Tibial artery (tissue), 4 donors: Measurements from ENCODE around the gene RRP1.

Experiments used
- DNase-seq, 2 donors: peaks; one replicate each; pipeline ENCODE4 v3.0.0-alpha.2; 2019
- H3K27ac ChIP-seq, 2 donors: fragments of 200-600 bp; sonication (generic) in 1 of 2; 1 replicate in 1 of 2; 2 replicates in 1 of 2; pipeline ENCODE4 v1.5.1; 2018 to 2019; ENCODE audit warnings: mild to moderate bottlenecking in 1 of 2
- H3K27me3 ChIP-seq, 2 donors: fragments of 200-600 bp; sonication (generic) in 1 of 2; one replicate each; pipeline versions ENCODE4 v1.5.1 to v1.6.0; 2016 to 2019
- H3K36me3 ChIP-seq, 3 donors: fragments of 200-600 bp; sonication (generic) in 2 of 3; one replicate each; pipeline ENCODE4 v1.5.1; 2016 to 2019; ENCODE audit warnings: mild to moderate bottlenecking in 2 of 3
- H3K4me1 ChIP-seq, 4 donors: fragments of 200-600 bp; sonication (generic) in 2 of 4; 1 replicate in 3 of 4; 2 replicates in 1 of 4; pipeline ENCODE4 v1.5.1; 2016 to 2019
- H3K4me3 ChIP-seq, 2 donors: fragments of 200-600 bp; sonication (generic) in 1 of 2; 1 replicate in 1 of 2; 2 replicates in 1 of 2; pipeline ENCODE4 v1.5.1; 2018 to 2019; ENCODE audit warnings: mild to moderate bottlenecking in 2 of 2
- H3K9me3 ChIP-seq, 3 donors: fragments of 200-600 bp; sonication (generic) in 1 of 3; one replicate each; pipeline ENCODE4 v1.5.1; 2016 to 2019
- CTCF ChIP-seq, 2 experiments: fragments of 200-600 bp in 1 of 2; fragments of 450-650 bp in 1 of 2; IDR thresholded peaks; one replicate each; pipeline ENCODE4 v1.5.1; 2017 to 2019; ENCODE audit warnings: antibody characterized with exemption in 2 of 2, mild to moderate bottlenecking in 1 of 2, moderate library complexity in 1 of 2
- intact Hi-C: fragments of 100-400 bp; cut with DNase I; formaldehyde crosslinking; loops from one replicate; pipeline ENCODE4 v1.15.0; 2023; ENCODE audit warnings: low total_unique reads

RRP1 gene

DNA sequence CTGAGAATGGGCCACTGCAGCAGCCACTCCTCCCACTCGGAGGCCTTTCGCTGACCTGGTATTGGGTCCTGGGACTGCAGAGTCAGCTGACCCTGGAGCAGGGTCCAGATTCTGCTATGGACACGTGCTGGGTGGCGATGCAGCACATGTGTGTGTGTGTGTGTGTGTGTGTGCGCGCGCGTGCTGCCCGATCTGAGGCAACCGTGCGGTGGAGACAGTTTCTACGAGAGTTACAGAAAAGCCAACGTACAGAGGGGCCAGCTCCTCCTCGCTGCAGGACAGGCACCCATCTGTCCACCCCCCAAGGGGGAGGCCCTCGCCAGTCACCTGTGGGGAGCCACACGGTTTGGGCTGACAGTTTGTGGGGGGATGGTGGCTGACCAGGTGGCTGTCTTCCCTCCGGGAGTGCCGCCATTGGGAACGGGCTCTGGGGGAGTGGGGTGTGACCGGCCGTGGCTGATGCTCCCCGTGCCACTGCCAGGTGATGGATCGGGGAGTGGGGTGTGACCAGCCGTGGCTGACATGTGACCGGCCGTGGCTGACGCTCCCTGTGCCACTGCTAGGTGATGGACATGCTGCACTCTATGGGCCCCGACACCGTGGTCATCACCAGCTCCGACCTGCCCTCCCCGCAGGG, 37.3 kb upstream of the RRP1 start:
- DNase-seq, result no peak
- Histone ChIP-seq H3K27me3 (no peaks in the 10 kb centered on the region), H3K36me3 (peaks cover 58 to 99% (median 95%) of the 10 kb centered on the region in 3 donors), H3K4me3 (no peak overlapping the region), H3K9me3 (no peaks in the 10 kb centered on the region), H3K27ac (no peak overlapping the region), H3K4me1 (peaks cover 0 to 8% (median 6%) of the 10 kb centered on the region in 4 donors)
- TF ChIP-seq CTCF (IDR thresholded peaks at IDR 0.05), result no peak
- intact Hi-C loops, result no loop called here

DNA sequence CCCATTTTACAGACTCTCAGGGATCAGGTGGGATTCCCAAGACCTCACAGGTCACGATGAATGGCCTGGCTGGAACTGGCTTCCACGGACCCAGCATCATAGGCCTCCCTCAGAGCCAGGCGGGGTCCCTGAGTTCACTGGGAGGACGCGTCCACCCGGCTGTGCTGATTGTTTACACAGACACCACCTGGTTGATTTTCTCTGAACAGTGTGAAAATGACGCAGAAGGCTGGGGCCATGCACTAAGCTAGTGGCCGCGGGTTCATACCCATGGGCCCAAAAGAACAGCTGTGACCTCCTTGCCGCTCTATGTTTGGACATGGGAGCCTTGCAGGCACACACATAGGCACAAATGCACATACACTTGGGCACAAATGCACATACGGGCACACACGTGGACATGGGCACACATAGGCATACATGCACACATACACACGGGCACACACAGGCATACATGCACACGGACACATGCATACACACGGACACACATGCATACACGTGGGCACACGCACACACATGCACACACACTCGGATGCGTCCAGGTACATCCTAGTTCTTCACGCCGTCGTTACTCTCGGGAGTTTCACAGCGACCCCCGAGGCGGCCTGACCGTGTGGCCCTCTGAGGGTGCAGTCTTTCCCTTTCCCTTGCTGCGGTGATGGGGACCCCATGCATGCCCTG, 36.5 kb upstream of the RRP1 start:
- H3K4me3 ChIP-seq, result no peak overlapping the region
- H3K4me1 ChIP-seq, result peaks cover 0 to 16% (median 14%) of the 10 kb centered on the region in 4 donors
- no peaks in the 10 kb centered on the region for H3K27me3 ChIP-seq
- TF ChIP-seq CTCF (IDR thresholded peaks at IDR 0.05), result no peak
- intact Hi-C loops, result no loop called here
- no peaks in the 10 kb centered on the region for H3K9me3 ChIP-seq
- peaks cover 53 to 91% (median 87%) of the 10 kb centered on the region in 3 donors for H3K36me3 ChIP-seq
- DNase-seq, result no peak
- no peak overlapping the region for H3K27ac ChIP-seq

DNA sequence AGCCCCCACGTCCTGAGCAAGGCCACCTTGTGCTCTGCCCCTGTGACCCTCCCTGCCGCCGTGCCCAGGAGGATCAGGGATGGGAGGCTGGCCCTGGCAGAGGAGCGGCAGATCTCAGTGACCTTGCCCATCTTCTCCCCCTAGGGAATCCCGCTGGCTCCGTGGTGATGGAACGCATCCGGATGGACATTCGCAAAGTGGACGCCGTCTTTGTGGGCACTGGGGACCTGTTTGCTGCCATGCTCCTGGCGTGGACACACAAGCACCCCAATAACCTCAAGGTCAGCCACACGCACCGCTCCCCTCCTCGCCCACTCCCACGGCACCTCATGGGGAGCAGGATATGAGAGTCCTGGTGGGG, 36.0 kb upstream of the RRP1 start:
- no peak overlapping the region for H3K4me3 ChIP-seq
- H3K9me3 ChIP-seq, result no peaks in the 10 kb centered on the region
- peaks cover 53 to 86% (median 84%) of the 10 kb centered on the region in 3 donors for H3K36me3 ChIP-seq
- TF ChIP-seq CTCF (IDR thresholded peaks at IDR 0.05), result no peak
- H3K27ac ChIP-seq, result no peak overlapping the region
- intact Hi-C loops, result no loop called here
- H3K4me1 ChIP-seq, result peaks cover 0 to 18% (median 15%) of the 10 kb centered on the region in 4 donors
- H3K27me3 ChIP-seq, result no peaks in the 10 kb centered on the region
- DNase-seq, result no peak

DNA sequence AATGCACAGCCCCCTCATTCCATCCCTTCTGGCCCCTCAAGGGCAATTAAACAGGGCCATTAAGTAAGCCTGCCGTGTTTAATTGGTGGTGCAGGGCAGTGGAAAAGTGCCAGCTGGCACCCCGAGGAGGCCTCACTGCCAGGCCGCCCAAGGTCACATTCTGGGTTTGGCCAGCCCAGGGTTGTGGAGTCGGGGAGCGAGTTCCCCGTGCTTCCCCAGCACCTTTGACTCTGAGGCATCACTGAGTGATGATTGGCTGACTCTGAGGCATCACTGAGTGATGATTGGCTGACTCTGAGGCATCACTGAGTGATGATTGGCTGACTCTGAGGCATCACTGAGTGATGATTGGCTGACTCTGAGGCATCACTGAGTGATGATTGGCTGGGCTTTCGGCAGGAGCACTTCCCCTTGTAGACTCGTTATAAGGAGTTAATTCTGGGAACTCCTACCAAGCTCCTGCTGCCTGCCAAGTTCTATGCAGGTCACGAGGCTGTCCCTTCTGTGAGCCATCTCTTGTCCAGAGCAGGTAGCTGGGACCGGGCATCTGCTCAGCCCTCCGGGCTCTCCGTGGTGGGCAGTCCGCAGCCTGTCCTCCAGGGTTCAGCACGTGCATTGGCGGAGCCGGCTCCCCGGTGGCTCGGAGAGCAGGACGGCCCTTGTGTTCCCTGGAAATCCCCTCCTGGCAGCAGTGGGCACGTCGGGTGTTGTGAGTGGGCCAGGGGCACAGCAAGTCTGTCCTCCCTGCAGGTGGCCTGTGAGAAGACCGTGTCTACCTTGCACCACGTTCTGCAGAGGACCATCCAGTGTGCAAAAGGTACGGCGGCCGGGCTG, 34.2 kb upstream of the RRP1 start:
- DNase-seq, result no peak
- H3K36me3 ChIP-seq, result peaks cover 48 to 75% (median 66%) of the 10 kb centered on the region in 3 donors

More for the DNA sequence above, 34.2 kb upstream of the RRP1 start:
- Histone ChIP-seq H3K4me1 (peaks cover 0 to 25% (median 18%) of the 10 kb centered on the region in 4 donors), H3K9me3 (no peaks in the 10 kb centered on the region), H3K27me3 (no peaks in the 10 kb centered on the region), H3K27ac (no peak overlapping the region), H3K4me3 (no peak overlapping the region)
- intact Hi-C loops, result loop anchor here (5.0 kb wide), 1 partner anchor 73 kb away; no protein-coding TSS in a partner anchor
- TF ChIP-seq CTCF (IDR thresholded peaks at IDR 0.05), result no peak
